ENCODE data around the gene GTF3C6.

GTF3C6 gene

GRCh38 chr6:110946498-110946897 lies 12.0 kb upstream of the GTF3C6 start:
- TF ChIP-seq TAF1 (IDR thresholded peaks at IDR 0.05; ENCODE audit: borderline replicate concordance, insufficient read depth, low read length): no peak
- no peak for TF ChIP-seq REST (IDR thresholded peaks at IDR 0.05; ENCODE audit: insufficient read depth in 1 of 2, low read depth in 2 of 2, low read length in 2 of 2)
- TF ChIP-seq POLR2AphosphoS5 (IDR thresholded peaks at IDR 0.05; ENCODE audit: low read depth, low read length): no peak
- TF ChIP-seq SIN3A (IDR thresholded peaks at IDR 0.05; ENCODE audit: borderline replicate concordance, insufficient read depth, low read length): no peak
- no peak for TF ChIP-seq FOXP2 (optimal IDR thresholded peaks at IDR 0.05; ENCODE audit: borderline replicate concordance, extremely low read depth, extremely low read length, insufficient read depth)

- no peak for TF ChIP-seq REST (IDR thresholded peaks at IDR 0.05; ENCODE audit: insufficient read depth in 1 of 2, low read depth in 2 of 2, low read length in 2 of 2)
- TF ChIP-seq FOXP2 (optimal IDR thresholded peaks at IDR 0.05; ENCODE audit: borderline replicate concordance, extremely low read depth, extremely low read length, insufficient read depth): no peak
- no peak for TF ChIP-seq POLR2AphosphoS5 (IDR thresholded peaks at IDR 0.05; ENCODE audit: low read depth, low read length)
- TF ChIP-seq SIN3A (IDR thresholded peaks at IDR 0.05; ENCODE audit: borderline replicate concordance, insufficient read depth, low read length): no peak
- TF ChIP-seq TAF1 (IDR thresholded peaks at IDR 0.05; ENCODE audit: borderline replicate concordance, insufficient read depth, low read length): no peak
Observed at GRCh38 chr6:110949679-110950285, 8.7 kb upstream of the GTF3C6 start.

GRCh38 chr6:110950440-110950839 lies 8.1 kb upstream of the GTF3C6 start:
- no peak for TF ChIP-seq TAF1 (IDR thresholded peaks at IDR 0.05; ENCODE audit: borderline replicate concordance, insufficient read depth, low read length)
- TF ChIP-seq FOXP2 (optimal IDR thresholded peaks at IDR 0.05; ENCODE audit: borderline replicate concordance, extremely low read depth, extremely low read length, insufficient read depth): no peak
- no peak for TF ChIP-seq SIN3A (IDR thresholded peaks at IDR 0.05; ENCODE audit: borderline replicate concordance, insufficient read depth, low read length)
- no peak for TF ChIP-seq REST (IDR thresholded peaks at IDR 0.05; ENCODE audit: insufficient read depth in 1 of 2, low read depth in 2 of 2, low read length in 2 of 2)
- no peak for TF ChIP-seq POLR2AphosphoS5 (IDR thresholded peaks at IDR 0.05; ENCODE audit: low read depth, low read length)

GRCh38 chr6:110951008-110951407 lies 7.5 kb upstream of the GTF3C6 start:
- TF ChIP-seq TAF1 (IDR thresholded peaks at IDR 0.05; ENCODE audit: borderline replicate concordance, insufficient read depth, low read length): no peak
- no peak for TF ChIP-seq REST (IDR thresholded peaks at IDR 0.05; ENCODE audit: insufficient read depth in 1 of 2, low read depth in 2 of 2, low read length in 2 of 2)
- TF ChIP-seq SIN3A (IDR thresholded peaks at IDR 0.05; ENCODE audit: borderline replicate concordance, insufficient read depth, low read length): no peak
- TF ChIP-seq FOXP2 (optimal IDR thresholded peaks at IDR 0.05; ENCODE audit: borderline replicate concordance, extremely low read depth, extremely low read length, insufficient read depth): no peak
- TF ChIP-seq POLR2AphosphoS5 (IDR thresholded peaks at IDR 0.05; ENCODE audit: low read depth, low read length): no peak
